ENCODE results near the gene EFHC1. TPM values are rescaled to one million over a fixed set of nuclear protein-coding genes. Genes with fewer than 3 reads are reported as not detected.

Gene EFHC1
- polyA plus RNA-seq, 1 donor from 2014 or later: 173 TPM

DNA sequence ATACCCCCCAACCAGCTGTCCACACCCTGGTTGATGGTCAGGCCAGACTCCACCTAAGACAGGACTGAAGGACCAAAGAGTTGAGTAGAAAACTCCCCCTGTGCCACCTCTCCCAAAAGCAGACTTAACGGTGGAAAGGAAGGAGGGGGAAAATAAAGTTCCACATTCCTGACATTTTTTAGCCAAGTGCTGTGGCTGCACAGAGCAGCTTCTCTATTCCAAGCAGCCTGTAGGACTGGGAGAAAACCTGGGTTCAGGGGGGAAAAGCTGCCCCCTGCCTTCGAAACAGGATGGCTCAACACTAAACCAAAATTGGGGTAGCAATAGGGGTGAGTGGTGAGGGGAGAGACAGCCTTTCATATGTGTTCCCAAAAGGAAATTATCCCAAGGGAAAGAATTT lies 153.2 kb downstream of the EFHC1 start:
- H3K27ac ChIP-seq (ENCODE audit: low read length): no peak overlapping the region
- no peaks in the 10 kb centered on the region for H3K79me2 ChIP-seq (replicated peaks; ENCODE audit: insufficient read depth, low read length)
- no peaks in the 10 kb centered on the region for H3K9me3 ChIP-seq (ENCODE audit: low read length)
- no peak for TF ChIP-seq RAD21 (conservative IDR thresholded peaks at IDR 0.05)
- TF ChIP-seq TAF1 (IDR thresholded peaks at IDR 0.05; ENCODE audit: low read depth): no peak
- TF ChIP-seq MXI1 (conservative IDR thresholded peaks at IDR 0.05; ENCODE audit: poor library complexity, severe bottlenecking): no peak
- H4K20me1 ChIP-seq (ENCODE audit: insufficient read depth): no peaks in the 10 kb centered on the region
- no peak overlapping the region for H3K4me3 ChIP-seq (ENCODE audit: low read length)
- no peak overlapping the region for H3K4me2 ChIP-seq (ENCODE audit: low read length)
- H2AFZ ChIP-seq (ENCODE audit: low read depth, low read length): no peak overlapping the region
- H3K36me3 ChIP-seq (ENCODE audit: insufficient read depth, low read length): no peaks in the 10 kb centered on the region
- H3K9ac ChIP-seq (ENCODE audit: low read length): no peak overlapping the region
- H3F3A ChIP-seq (ENCODE audit: insufficient read depth, low read length, poor library complexity, severe bottlenecking): no peaks in the 10 kb centered on the region
- H3K27me3 ChIP-seq (ENCODE audit: insufficient read depth, low read depth, low read length): no peaks in the 10 kb centered on the region
- H3K9me2 ChIP-seq (ENCODE audit: insufficient read depth, low read length): no peaks in the 10 kb centered on the region

Other genes with a start within 250 kb of the EFHC1 start
- not detected in 2 replicates for gene IL17A, start 234.0 kb upstream of the EFHC1 start, polyA plus RNA-seq
- not detected in 2 replicates for gene IL17F, start 175.8 kb upstream of the EFHC1 start, polyA plus RNA-seq
- 8.6 and 8.8 TPM in 2 replicates for gene MCM3, start 135.6 kb upstream of the EFHC1 start, polyA plus RNA-seq
- gene PAQR8, start 58.2 kb upstream of the EFHC1 start, polyA plus RNA-seq: 1.8 TPM in 2 replicates
- 0.41 and 0.76 TPM in 2 replicates for gene TRAM2, start 156.7 kb downstream of the EFHC1 start, polyA plus RNA-seq

Measured in neural cell (in vitro differentiated cells).